K562 (cell line): Measurements from ENCODE around the gene LRRC8A. TPM values are rescaled to one million over a fixed set of nuclear protein-coding genes. Genes with fewer than 3 reads are reported as not detected.

Source experiments
- CHD7 ChIP-seq: fragments of 200-600 bp; sonication (generic); IDR thresholded peaks from one replicate; pipeline ENCODE4 v1.6.1; 2012; ENCODE audit warnings: mild to moderate bottlenecking, low read depth, low read length, inconsistent platforms
- CTBP1 ChIP-seq: fragments of 450-650 bp; IDR thresholded peaks from 2 replicates; pipeline ENCODE4 v1.6.1; 2016; ENCODE audit warnings: borderline replicate concordance
- DACH1 ChIP-seq: fragments of 450-650 bp; IDR thresholded peaks from 2 replicates; pipeline ENCODE4 v1.6.1; 2018; ENCODE audit not compliant: partially characterized antibody
- ID3 ChIP-seq, 2 experiments: fragments of 250-450 bp in 1 of 2; fragments of 450-650 bp in 1 of 2; sonication (Bioruptor Pico) in 1 of 2; IDR thresholded peaks; 2 replicates each; pipeline versions ENCODE4 v1.6.1 to v1.8.0; 2016 to 2021; ENCODE audit warnings: mild to moderate bottlenecking in 2 of 2, moderate library complexity in 2 of 2, missing compliant biosample characterization in 1 of 2, missing genetic modification characterization in 1 of 2
- MTF1 ChIP-seq: fragments of 250-450 bp; sonication (Bioruptor Pico); IDR thresholded peaks from 2 replicates; pipeline ENCODE4 v1.9.0; 2021; ENCODE audit warnings: moderate library complexity, mild to moderate bottlenecking, inconsistent platforms, borderline replicate concordance
- NKRF ChIP-seq: fragments of 450-650 bp; IDR thresholded peaks from 2 replicates; pipeline ENCODE4 v1.6.1; 2016; ENCODE audit warnings: borderline replicate concordance
- TAL1 ChIP-seq: fragments of 450-650 bp; IDR thresholded peaks from 2 replicates; pipeline ENCODE4 v1.6.1; 2016; ENCODE audit warnings: mild to moderate bottlenecking
- TBL1XR1 ChIP-seq, 2 experiments: IDR thresholded peaks; 2 replicates each; pipeline ENCODE4 v1.6.1; 2012; ENCODE audit warnings: improper control_type of control experiment in 2 of 2, low read length in 2 of 2, mild to moderate bottlenecking in 1 of 2
- U2AF1 ChIP-seq: fragments of 200-400 bp; formaldehyde crosslinking; optimal IDR thresholded peaks from 2 replicates; pipeline ENCODE3; 2017; ENCODE audit warnings: mild to moderate bottlenecking, low read depth, low read length, moderate library complexity
- ZNF165 ChIP-seq: fragments of 250-450 bp; sonication (Bioruptor Pico); IDR thresholded peaks from 2 replicates; pipeline ENCODE4 v1.4.0; 2020; ENCODE audit warnings: borderline replicate concordance
- ZNF24 ChIP-seq: fragments of 450-650 bp; IDR thresholded peaks from 2 replicates; pipeline ENCODE4 v1.6.1; 2016
- ZNF766 ChIP-seq: fragments of 200-800 bp; sonication (Bioruptor generic); conservative IDR thresholded peaks from 2 replicates; pipeline ENCODE4 v1.6.1; 2016; ENCODE audit warnings: missing genetic modification characterization, missing compliant biosample characterization
- polyA plus RNA-seq, 8 experiments: library from polyadenylated mRNA; depleted of rRNA in 4 of 8; stranded (reverse) in 5 of 8; unstranded in 3 of 8; fragments of >200 nt; fragmentation: Nextera tagmentation in 2 of 8; fragmentation: Illumina TruSeq in 1 of 8; extraction: Ambion mirVana in 2 of 8; extraction: Trizol in 1 of 8; gene quantifications; 2 replicates each; pipeline versions ENCODE4 v1.2.1 to v1.2.3, GENCODE V29; 2011 to 2014; ENCODE audit warnings: inconsistent platforms in 1 of 8, missing spikeins in 1 of 8
- total RNA-seq, 7 experiments: library from RNA; depleted of rRNA in 6 of 7; stranded (reverse); fragments of >200 nt in 6 of 7; fragmentation: Illumina TruSeq in 2 of 7; extraction: Trizol in 2 of 7; gene quantifications; 2 replicates each; pipeline versions ENCODE4 v1.2.1 to v1.2.3, GENCODE V29; 2011 to 2021; ENCODE audit warnings: low replicate concordance in 1 of 7

LRRC8A gene
- total and polyA plus RNA-seq, 9 of the 15 experiments (the other 6 are each of a cell fraction or from before 2014, with no cell fraction given): 2.9 to 24.7 (median 8.9) TPM

DNA sequence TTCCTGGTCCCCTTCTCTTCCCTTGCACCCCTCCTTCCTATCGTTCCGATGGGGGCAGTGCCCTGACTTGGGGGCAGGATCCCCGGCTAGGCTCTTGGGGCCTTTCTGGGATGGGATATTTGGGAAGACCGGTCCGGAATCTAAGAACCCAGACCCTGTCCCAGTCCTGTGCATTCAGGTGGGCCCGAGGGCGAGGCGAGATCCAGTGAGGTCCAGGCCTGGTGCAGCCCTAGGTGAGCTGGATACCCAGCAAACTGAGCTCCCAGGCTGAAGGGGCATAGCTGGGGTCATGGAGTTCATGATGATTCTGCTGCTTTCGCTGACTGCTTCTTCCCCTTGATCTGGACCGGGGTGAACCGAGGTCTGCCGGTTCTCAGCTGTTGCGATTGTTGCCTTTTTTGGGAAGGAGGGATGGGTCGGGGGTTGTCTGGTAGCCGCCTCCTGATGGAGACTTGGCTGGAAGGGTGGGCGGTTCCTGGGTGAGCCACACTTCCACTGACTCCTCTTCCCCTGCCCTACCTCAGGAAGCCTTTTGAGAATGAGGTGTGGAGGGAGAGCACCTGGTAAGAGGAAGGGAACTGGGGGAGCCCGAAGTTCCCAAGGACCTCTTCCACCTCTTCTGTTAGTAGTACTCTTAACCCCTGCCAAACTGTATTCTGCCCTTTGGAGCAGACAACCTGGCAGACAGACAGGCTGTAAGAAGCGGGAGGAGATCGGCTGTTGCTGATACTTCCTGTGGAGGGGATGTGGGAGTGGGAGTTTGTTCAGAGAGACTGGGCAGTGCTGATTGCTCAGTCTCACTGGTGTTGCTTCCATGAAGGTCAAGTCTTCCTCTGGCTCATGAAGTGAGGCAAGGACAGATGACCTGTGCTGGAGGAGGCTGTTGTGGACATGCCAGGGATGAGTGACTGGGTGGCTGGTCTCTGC, 1.0 kb downstream of the LRRC8A start (continued):
- TF ChIP-seq CHD7 (no peak), ID3 (CRISPR knock-in tag; IDR thresholded peaks at IDR 0.05) (no peak), ID3 (tag; IDR thresholded peaks at IDR 0.05) (no peak), ZNF24 (no peak), DACH1 (no peak), U2AF1 (no peak), TAL1 (peak; percentile 18; the same call in 1 of the 2 replicates), CTBP1 (no peak), NKRF (no peak), MTF1 (CRISPR knock-in tag) (no peak), ZNF766 (CRISPR knock-in tag) (0 out of 2 replicates have a peak, but pooled peaks have one; percentile 32), TBL1XR1 (IDR thresholded peaks at IDR 0.05; ENCODE audit: low read length in 2 of 2) (0 out of 4 replicates have a peak, but pooled peaks of 1 of the 2 experiments have one; percentile 37), ZNF165 (CRISPR knock-in tag) (no peak)
